Measurements from ENCODE around the gene UIMC1. TPM values are rescaled to one million over a fixed set of nuclear protein-coding genes. Genes with fewer than 3 reads are reported as not detected.

The UIMC1 gene
- total RNA-seq, 1 donor from 2014 or later, result 46.6 TPM

- H3K4me1 Mint-ChIP-seq, result peaks cover 19% of the 10 kb centered on the region
- DNase-seq (ENCODE audit: low read depth, low spot score), result no peak
- H3K27ac Mint-ChIP-seq (ENCODE audit: unreplicated experiment), result no peak overlapping the region
- H3K9me3 Mint-ChIP-seq, result no peaks in the 10 kb centered on the region
- TF ChIP-seq CTCF (conservative IDR thresholded peaks at IDR 0.05), result no peak
- no peaks in the 10 kb centered on the region for H3K36me3 Mint-ChIP-seq (ENCODE audit: low read depth)
- no peak overlapping the region for H3K4me3 Mint-ChIP-seq
- peaks cover 27% of the 10 kb centered on the region for H3K27me3 Mint-ChIP-seq (ENCODE audit: low read depth)
Observed at GRCh38 chr5:176879663-176880361, 126.8 kb downstream of the UIMC1 start.

- H3K9me3 Mint-ChIP-seq, result no peaks in the 10 kb centered on the region
- H3K4me1 Mint-ChIP-seq, result peaks cover 13% of the 10 kb centered on the region
- DNase-seq (ENCODE audit: low read depth, low spot score), result no peak
- TF ChIP-seq CTCF (conservative IDR thresholded peaks at IDR 0.05), result no peak
- H3K27me3 Mint-ChIP-seq (ENCODE audit: low read depth), result peaks cover 23% of the 10 kb centered on the region
- no peak overlapping the region for H3K27ac Mint-ChIP-seq (ENCODE audit: unreplicated experiment)
- H3K4me3 Mint-ChIP-seq, result no peak overlapping the region
- no peaks in the 10 kb centered on the region for H3K36me3 Mint-ChIP-seq (ENCODE audit: low read depth)
Observed at GRCh38 chr5:176878906-176879662, 127.5 kb downstream of the UIMC1 start.

GRCh38 chr5:176878463-176878862, 128.1 kb downstream of the UIMC1 start:
- no peak for TF ChIP-seq CTCF (conservative IDR thresholded peaks at IDR 0.05)
- H3K4me1 Mint-ChIP-seq, result peaks cover 6% of the 10 kb centered on the region
- no peak overlapping the region for H3K4me3 Mint-ChIP-seq
- DNase-seq (ENCODE audit: low read depth, low spot score), result no peak
- no peaks in the 10 kb centered on the region for H3K36me3 Mint-ChIP-seq (ENCODE audit: low read depth)
- H3K27me3 Mint-ChIP-seq (ENCODE audit: low read depth), result peaks cover 25% of the 10 kb centered on the region
- H3K27ac Mint-ChIP-seq (ENCODE audit: unreplicated experiment), result no peak overlapping the region
- no peaks in the 10 kb centered on the region for H3K9me3 Mint-ChIP-seq

GRCh38 chr5:176877793-176878331, 128.7 kb downstream of the UIMC1 start:
- no peak for TF ChIP-seq CTCF (conservative IDR thresholded peaks at IDR 0.05)
- Mint-ChIP-seq H3K4me1 (peaks cover under 1% of the 10 kb centered on the region), H3K27ac (ENCODE audit: unreplicated experiment) (no peak overlapping the region)

GRCh38 chr5:176876506-176877431, 129.8 kb downstream of the UIMC1 start:
- no peak overlapping the region for H3K27ac Mint-ChIP-seq (ENCODE audit: unreplicated experiment)
- no peaks in the 10 kb centered on the region for H3K36me3 Mint-ChIP-seq (ENCODE audit: low read depth)
- peaks cover 28% of the 10 kb centered on the region for H3K27me3 Mint-ChIP-seq (ENCODE audit: low read depth)
- TF ChIP-seq CTCF (conservative IDR thresholded peaks at IDR 0.05), result no peak
- H3K9me3 Mint-ChIP-seq, result no peaks in the 10 kb centered on the region
- H3K4me3 Mint-ChIP-seq, result no peak overlapping the region
- DNase-seq (ENCODE audit: low read depth, low spot score), result no peak
- H3K4me1 Mint-ChIP-seq, result no peaks in the 10 kb centered on the region

More at GRCh38 chr5:176877793-176878331, 128.7 kb downstream of the UIMC1 start:
- Mint-ChIP-seq H3K4me3 (no peak overlapping the region), H3K9me3 (no peaks in the 10 kb centered on the region), H3K27me3 (ENCODE audit: low read depth) (peaks cover 31% of the 10 kb centered on the region), H3K36me3 (ENCODE audit: low read depth) (no peaks in the 10 kb centered on the region)
- no peak for DNase-seq (ENCODE audit: low read depth, low spot score)
